Measurements from ENCODE around the gene OR52E6.

The OR52E6 gene

GRCh38 chr11:5796541-5796940 lies 45.2 kb downstream of the OR52E6 start:
- DNase-seq (ENCODE audit: low read depth in 2 of 2) = no peak

GRCh38 chr11:5791165-5791564 lies 50.5 kb downstream of the OR52E6 start, which contains the start of gene OR52N1:
Gene OR52N1, minus strand, starts transcription at chr11:5791265. Its CDS starts 2,449 bp downstream, at chr11:5788816.
- DNase-seq (ENCODE audit: low read depth in 2 of 2) = no peak

All from stimulated activated CD4-positive, alpha-beta T cell treated with anti-CD3 and anti-CD28 coated beads, Interleukin-12 subunit alpha, Interleukin-12 subunit beta, amount 100 ng/mL, for 24 hours (primary cell).